ENCODE data around the gene PLXDC2.
"Not testable (repeated sequence)": the region's sequence is repeated elsewhere in the genome, so short reads cannot be mapped to it uniquely, and the experiment has no call there.

PLXDC2 gene

DNA sequence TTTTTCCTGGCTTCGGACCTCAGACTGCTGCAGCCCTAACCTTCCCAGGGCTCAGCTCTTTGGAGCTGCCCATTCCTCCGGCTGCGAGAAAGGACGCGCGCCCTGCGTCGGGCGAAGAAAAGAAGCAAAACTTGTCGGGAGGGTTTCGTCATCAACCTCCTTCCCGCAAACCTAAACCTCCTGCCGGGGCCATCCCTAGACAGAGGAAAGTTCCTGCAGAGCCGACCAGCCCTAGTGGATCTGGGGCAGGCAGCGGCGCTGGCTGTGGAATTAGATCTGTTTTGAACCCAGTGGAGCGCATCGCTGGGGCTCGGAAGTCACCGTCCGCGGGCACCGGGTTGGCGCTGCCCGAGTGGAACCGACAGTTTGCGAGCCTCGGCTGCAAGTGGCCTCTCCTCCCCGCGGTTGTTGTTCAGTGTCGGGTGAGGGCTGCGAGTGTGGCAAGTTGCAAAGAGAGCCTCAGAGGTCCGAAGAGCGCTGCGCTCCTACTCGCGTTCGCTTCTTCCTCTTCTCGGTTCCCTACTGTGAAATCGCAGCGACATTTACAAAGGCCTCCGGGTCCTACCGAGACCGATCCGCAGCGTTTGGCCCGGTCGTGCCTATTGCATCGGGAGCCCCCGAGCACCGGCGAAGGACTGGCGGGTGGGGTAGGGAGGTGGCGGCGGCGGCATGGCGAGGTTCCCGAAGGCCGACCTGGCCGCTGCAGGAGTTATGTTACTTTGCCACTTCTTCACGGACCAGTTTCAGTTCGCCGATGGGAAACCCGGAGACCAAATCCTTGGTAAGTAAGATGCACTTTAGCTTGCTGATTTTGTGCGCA, at the start of gene PLXDC2:
Gene PLXDC2, plus strand, starts transcription at position 22 of the 820 bp plus-strand sequence.
- DNase-seq (ENCODE audit: low read depth in 2 of 2): no peak

DNA sequence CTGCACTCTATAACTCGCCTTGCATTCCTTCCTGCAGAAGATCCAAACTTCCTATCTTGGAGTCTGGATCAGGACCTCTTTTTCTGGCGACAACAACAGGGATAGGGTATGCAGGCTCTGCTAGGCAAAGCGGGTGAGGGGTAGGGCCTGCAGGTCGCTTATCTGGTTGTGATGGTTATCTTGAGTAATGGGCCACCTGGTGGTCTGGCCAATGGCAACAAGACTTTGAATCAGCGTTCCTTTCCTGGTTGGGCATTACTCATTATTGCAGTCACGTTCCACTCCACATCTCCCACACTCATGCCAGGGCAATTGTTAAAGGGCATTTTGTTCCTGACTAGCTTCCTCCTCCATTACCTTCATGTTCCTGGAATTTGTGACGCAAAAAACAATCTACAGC, 48.4 kb upstream of the PLXDC2 start:
- DNase-seq (ENCODE audit: low read depth in 2 of 2): no peak

DNA sequence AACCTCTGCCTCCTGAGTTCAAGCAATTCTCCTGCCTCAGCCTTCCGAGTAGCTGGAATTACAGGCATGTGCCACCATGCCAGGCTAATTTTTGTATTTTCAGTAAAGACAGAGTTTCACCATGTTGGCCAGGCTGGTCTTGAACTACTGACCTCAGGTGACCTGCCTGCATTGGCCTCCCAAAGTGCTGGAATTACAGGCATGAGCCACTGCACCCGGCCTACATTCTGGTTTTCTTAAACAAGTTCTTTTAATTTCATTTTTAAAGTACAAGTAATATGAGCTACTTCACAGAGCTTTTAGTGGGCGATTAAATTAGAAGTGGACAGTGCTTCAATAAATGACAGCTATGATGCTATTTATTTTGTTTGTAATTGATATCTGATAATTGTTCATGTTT, 46.4 kb upstream of the PLXDC2 start:
- not testable (repeated sequence) for DNase-seq (ENCODE audit: low read depth in 2 of 2)

DNA sequence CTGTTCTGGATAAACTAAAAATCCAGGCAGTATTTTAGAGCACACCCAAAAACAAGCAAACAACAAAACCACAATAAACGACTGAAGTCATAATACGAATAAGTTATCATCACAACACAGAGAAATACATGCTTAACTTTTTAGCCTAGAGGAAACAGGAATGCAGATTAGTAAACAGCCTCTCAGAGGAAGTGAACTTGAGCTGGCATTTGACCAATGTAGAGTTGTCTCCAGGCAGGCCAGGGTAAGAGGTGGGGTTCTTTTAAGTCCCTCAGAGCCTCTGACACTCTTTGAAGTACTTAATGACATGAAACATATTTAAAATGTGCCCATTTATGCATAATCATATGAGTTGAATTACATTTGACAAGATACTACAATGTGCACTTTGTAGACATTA, 43.3 kb upstream of the PLXDC2 start:
- no peak for DNase-seq (ENCODE audit: low read depth in 2 of 2)

DNA sequence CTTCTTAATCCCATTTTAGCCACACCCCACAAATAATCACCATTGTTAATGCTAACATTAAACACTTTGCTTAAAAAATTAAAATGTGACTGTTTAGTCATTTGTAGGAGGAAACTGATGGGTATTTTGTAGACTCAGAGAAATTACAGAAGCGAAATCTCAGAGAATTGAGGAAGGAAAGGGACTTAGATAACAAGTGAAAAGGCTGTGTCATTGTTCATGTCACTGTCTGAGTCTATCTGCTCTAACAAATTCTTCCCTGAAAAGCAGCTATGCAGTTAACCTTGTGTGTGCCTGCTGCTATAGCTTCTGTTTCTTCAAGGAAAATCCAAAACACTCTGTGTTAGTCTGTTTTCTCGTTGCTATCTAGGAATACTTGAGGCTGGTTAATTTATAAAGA, 40.9 kb upstream of the PLXDC2 start:
- no peak for DNase-seq (ENCODE audit: low read depth in 2 of 2)

DNA sequence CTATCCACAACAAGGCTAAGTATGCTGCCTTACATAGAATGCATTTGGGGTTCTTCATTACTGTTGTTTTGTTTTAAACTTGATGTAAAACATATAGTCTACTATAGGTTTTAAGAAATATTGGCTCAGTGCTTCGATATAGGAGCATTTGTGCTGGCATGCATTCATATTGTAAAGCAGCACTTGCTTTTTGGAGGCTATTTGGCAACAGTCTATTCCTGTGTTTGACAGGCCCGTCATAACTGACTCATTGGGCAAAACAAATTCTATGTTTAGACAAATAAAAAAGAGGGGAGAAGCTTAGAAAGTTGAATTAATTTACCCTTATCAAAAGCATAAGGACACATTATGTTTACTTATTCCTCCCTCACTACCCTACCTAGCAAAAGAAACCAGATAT, 38.4 kb upstream of the PLXDC2 start:
- no peak for DNase-seq (ENCODE audit: low read depth in 2 of 2)

DNA sequence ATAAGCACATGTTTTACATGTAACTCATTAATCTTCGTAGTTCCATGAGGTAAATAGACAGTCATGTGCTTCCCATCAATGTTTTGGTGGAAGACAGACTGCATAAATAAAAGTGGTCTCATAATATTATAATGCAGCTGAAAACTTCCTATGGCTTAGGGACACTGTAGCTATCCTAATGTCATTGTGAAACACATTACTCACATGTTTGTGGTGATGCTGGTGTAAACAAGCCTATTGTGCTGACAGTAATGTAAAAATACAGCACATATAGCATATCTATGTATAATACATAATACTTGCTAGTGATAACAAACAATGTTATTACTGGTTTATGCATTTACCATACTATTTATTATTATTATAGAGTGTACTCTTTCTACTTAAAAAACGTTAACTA, 37.2 kb upstream of the PLXDC2 start:
- no peak for DNase-seq (ENCODE audit: low read depth in 2 of 2)

DNA sequence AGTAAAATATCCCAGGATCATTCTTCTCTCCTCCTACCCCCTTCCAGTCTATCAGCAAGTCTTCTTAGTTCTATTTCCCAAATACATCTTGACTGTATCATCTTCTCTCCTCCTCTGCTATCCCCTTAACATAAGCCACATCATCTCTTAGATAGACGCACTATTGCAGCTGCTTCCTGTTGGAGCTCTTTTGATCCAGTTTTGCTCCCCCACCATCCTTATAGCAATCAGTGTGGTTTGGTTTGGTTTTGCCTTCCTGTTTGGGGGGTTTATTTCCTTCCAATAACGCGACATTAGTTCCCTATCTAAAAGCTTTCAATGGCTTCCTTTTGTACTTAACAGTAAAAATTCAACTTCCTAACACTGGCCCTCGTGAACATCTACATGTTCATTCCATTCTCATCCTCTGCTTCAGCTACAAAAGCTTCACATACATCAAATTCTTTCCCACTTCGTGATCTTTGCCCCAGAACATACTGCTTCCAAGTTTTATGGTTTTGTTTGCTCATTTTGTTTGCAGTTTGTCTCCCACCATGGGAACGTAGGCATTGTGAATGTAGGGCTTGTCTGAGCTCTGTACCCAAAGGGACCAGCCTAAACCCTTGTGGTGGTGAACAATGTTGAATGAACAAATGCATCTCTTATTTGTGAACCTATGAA, 33.7 kb upstream of the PLXDC2 start:
- DNase-seq (ENCODE audit: low read depth in 2 of 2): no peak

DNA sequence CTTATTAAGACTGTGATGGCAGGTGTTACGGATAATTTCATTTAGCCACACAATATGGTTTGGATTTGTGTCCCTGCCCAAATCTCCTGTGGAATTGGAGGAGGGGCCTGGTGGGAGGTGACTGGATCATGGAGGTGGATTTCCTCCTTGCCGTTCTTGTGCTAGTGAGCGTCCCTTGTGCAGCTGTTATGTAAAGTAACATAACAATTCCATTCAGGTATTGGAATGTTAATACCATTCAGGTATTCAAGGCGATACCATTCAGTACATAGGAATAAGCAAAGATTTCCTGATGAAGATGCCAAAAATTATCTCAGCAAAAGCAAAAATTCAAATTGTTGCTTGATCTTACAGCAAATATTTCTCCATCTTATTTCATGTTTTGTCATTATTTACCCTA, 32.5 kb upstream of the PLXDC2 start:
- no peak for DNase-seq (ENCODE audit: low read depth in 2 of 2)

DNA sequence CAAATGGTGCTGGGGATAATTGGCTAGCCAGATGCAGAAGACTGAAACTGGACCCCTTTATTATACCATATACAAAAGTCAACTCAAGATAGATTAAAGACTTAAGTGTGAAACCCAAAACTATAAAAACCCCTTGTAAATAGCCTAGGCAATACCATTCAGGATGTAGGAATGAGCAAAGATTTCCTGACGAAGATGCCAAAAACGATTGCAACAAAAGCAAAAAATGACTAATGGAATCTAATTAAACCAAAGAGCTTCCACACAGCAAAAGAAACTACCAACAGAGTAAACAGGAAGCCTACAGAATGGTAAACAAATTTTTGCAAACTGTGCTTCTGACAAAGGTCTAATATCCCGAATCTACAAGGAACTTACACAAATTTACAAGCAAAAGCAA, 30.9 kb upstream of the PLXDC2 start:
- DNase-seq (ENCODE audit: low read depth in 2 of 2): no peak

DNA sequence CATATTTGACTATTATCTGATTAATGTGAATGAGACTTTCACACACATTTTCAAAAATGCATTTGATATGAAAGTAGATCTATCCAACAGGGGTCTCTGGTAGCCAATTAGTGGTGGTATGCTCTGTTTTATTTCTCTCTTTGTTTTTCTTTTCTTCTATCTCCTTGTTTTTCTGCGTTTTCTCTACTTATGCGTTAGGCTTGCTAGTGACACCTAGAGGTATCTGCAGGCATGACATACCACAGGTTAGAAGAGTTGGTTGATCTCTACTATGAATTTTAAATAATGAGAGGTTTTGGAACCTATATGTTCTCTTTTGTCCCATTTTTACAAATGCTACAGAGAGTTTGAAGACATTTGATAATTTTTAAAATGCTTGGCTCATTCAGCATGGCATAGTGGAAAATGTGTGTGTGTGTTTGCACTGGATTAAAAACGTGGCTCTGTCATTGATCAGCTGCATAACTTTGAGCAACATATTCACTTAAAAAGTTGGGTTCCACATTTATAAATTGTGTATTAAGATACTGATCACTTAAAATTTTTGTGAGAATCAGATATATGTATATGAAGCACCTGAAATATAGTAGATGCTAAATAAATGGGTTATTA, 28.1 kb upstream of the PLXDC2 start:
- no peak for DNase-seq (ENCODE audit: low read depth in 2 of 2)

DNA sequence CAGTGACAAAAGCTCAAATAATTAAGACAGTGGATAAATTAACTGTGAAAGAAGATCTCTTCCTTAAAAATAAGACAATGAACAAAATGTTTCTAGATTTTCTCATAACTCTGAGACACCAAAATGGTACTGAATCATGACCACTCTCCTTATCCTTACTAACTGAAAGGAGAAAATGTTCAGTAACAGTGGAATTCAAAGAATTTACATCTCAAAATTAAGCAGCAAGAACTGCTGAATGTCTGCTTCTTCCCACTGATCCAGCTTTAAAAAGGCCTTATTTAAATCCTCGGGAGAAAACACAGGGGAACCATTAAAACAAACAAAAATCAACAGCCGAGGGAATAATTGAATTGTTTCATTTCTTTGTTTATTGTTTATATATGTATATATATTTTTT, 27.3 kb upstream of the PLXDC2 start:
- DNase-seq (ENCODE audit: low read depth in 2 of 2): no peak

DNA sequence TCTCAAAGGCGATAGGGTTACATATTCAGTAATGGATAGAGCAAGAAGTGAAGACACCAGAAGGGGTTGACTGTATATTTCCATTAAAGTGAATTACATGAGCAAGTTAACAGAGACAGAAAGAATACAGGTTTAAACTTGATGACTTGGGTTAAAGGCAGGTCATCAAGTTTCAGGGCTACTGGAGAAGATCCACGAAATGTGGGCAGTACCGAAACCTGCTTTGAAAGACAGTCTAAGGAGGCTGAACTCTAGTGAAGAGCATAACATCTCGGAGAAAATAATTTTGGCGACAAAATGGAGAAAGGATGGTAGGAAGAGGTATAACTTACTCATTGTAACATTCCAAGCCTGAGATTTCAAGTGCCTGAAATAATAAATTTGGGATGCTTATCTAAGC, 26.6 kb upstream of the PLXDC2 start:
- no peak for DNase-seq (ENCODE audit: low read depth in 2 of 2)

DNA sequence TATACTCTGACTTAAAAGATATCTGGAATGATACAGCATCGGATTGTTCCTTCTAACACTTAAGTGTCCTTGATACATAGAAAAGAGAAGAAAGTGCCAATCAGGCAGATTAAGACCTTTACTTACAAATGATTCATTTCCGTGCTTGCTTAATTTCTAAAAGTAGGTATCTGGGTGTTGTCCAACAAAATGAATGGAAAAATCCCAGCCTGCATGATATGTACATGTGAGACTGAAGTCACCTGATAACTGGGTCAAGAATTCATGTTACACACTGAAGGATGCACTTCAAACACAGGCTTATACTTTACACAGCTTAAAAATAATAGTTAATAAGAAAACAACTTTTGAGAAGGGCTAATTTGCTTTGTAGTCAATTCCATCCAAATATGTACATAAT, 25.2 kb upstream of the PLXDC2 start:
- no peak for DNase-seq (ENCODE audit: low read depth in 2 of 2)

DNA sequence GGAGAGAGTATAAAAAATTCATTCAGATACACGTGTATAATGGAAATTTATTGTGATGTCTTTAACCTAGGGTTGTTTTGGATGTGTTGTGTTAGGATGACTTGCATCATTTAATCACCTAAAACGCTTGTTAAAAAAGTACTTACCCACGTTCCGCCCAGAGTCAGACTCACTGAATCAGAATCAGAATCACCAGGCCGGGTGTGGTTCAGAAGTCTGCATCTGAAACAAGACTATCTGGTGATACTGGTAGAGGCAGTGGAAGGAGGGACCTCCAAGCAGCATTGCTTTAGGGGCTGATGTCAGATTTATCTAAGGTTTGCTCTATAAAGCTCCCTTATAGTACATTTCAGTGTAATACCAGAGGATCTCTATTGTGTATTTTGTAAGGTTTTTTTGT, 20.5 kb upstream of the PLXDC2 start:
- no peak for DNase-seq (ENCODE audit: low read depth in 2 of 2)

DNA sequence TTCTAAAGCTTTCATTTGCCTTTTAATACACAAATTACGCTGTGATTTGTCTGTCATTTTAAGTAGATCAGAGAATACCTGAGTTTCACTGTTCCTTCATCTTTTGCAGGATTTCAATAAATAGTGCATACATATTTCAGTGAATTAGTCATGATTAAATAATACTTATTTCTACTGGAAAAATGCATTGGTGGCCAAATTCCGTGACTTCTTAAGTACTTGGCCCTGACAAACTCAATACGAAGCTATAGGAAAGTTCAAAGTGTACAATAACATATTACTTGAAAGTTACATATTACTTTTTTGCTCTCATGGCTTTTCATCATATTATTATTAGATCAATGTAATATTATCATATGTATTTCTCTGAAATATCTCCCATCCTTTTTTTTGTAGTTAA, 16.1 kb upstream of the PLXDC2 start:
- DNase-seq (ENCODE audit: low read depth in 2 of 2): no peak

DNA sequence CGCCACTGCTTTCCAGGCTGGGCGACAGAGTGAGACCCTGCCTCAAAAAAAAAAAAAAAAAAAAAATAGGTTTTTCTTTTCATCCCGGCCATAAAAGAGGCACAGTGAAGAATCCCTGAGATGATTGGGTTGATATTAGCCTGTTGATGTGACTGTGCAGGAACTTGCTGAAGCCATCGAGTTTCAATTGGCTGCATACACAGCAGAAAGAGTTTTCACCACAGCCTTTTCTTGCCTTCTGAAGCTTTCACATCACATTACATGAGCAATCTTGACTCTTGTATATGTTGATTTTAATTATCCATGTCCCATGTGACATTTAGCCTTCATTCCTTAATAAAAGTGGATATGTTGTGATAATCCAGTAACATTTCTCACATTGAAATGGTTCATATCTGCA, 14.9 kb upstream of the PLXDC2 start:
- DNase-seq (ENCODE audit: low read depth in 2 of 2): no peak

DNA sequence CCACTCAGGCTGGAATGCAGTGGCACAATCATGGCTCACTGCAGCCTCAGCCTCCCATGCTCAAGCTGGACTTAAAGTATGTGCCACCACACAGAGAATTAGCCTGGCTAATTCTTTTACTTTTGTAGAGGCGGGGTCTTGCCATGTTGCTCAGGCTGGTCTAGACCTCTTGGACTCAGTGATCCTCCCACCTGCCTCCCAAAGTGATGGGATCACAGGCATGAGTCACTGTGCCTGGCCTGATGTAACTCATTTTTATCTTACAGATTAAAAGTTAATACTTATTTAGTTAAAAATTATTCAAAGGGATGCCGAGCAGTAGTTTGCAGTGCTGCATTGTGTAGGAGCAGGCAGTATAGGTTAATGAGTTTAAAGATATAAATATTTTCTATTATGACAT, 12.6 kb upstream of the PLXDC2 start:
- DNase-seq (ENCODE audit: low read depth in 2 of 2): no peak

DNA sequence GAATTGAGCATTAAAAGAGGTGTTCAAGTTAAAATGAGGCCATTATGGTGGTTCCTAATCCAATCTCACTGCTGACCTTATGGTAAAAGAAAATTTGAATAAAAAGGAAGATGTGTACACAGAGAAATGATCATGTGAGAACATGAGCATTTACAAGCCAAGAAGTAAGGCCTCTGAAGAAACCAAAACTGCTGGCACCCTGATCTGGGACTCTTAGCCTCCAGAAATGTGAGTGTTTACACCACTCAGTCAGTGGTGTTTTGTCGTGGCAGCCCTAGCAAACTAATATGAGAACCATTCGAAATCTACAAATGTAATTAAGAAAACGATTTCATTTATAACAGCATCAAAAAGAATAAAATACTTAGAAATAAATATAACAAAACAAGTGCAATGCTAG, 6.8 kb upstream of the PLXDC2 start:
- no peak for DNase-seq (ENCODE audit: low read depth in 2 of 2)

DNA sequence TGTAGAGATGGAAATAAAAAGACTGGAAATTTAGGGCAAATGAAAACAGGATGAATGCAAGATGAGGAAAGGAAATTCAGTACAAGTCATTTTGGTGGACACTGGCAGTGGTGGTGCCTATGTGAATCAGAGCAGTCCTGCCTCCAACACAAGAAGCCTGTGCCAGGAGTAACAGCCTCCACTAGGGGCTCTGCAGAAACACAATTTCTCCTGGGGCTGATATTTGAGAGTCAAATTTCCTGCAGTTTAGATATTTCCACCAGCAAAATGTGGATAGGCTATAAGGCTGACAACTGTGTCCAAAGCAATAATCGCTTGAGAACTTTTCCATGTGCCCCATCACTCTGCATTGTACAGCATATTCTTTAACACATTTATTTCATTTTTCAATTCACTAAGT, 4.7 kb upstream of the PLXDC2 start:
- no peak for DNase-seq (ENCODE audit: low read depth in 2 of 2)

DNA sequence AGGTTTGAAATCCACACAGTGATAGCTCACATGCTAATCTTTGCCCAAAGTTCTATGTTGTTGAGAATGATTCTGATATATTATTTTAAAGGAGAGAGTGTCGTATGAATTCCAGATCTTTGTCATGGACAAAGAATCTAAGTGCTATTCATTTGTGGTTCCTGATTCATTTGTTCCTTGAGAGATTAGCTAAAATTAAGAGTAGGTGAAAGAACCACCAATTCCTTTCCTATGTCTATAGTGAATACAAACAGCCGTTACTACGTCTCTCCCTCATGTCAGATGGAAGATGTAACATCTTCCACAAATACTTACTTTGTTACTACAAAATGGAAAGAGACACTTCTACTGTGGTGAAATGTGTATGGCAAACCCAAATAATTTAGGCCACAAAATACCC, 3.3 kb upstream of the PLXDC2 start:
- DNase-seq (ENCODE audit: low read depth in 2 of 2): no peak

DNA sequence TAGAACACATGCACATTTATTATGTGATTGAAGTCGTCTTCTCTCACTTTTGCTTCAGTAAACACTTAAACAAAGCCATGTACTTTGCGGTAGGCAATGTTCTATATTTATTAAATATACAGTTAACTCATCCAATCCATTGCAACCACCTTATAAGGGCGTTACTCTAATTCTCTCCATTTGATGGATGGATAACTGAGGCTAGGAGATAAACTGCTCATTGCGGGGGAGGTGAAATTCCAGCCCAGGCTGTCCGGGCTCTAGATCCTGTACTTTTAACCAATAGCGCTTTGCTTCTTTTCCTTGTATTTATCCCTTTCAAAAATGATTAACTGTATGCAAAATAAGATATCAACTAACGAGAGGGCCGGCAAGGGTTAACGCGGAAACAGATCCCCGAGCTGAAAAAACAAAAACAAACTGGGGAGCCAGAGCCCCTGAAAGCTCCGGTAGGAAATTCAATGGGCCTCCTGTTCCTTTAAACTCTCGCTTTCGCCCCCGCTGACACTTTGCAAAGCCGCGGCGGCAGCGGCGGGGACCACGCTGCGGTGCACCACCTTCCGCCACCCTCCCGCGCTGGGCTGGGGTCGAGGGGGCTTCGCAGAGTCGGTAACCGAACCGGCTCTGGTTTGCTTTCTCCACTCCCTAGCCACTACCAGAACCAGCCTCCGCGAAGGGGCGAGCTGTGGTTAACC, 1.0 kb upstream of the PLXDC2 start:
- no peak for DNase-seq (ENCODE audit: low read depth in 2 of 2)
